PC-3 (cell line): Measurements from ENCODE around the gene OXGR1. TPM values are rescaled to one million over a fixed set of nuclear protein-coding genes. Genes with fewer than 3 reads are reported as not detected.
"Not testable (repeated sequence)": the region's sequence is repeated elsewhere in the genome, so short reads cannot be mapped to it uniquely, and the experiment has no call there.

ENCODE experiments used
- ATAC-seq: fragments of 200-7000 bp; cut with Tn5 transposase; 2 replicates; pipeline ENCODE4 v1.9.1; 2020; ENCODE audit warnings: mild to moderate bottlenecking, moderate library complexity
- BruUV-seq: library from RNA; stranded (reverse); fragments of 400-500 nt; replicated peaks from 2 replicates; lab custom pipeline; 2021; lab: Mats Ljungman, UMichigan
- CTCF ChIA-PET: fragments of 300-600 bp; sonication (Branson Sonifier 250); formaldehyde crosslinking; loops from one replicate; lab custom pipeline; 2022; ENCODE audit warnings: antibody characterized with exemption; lab: Charles Lee
- POLR2A ChIA-PET: fragments of 300-600 bp; sonication (Branson Sonifier 250); formaldehyde crosslinking; loops from one replicate; lab custom pipeline; 2022; ENCODE audit warnings: antibody characterized with exemption; ENCODE audit not compliant: unreplicated experiment; lab: Charles Lee
- DNase-seq: peaks from one replicate; pipeline ENCODE4 v3.0.0-alpha.2; 2015
- H2AFZ ChIP-seq: fragments of 300-600 bp; sonication (generic); 2 replicates; pipeline ENCODE4 v1.6.0; 2016; ENCODE audit warnings: antibody characterized with exemption, low read length
- H3F3A ChIP-seq: fragments of 300-600 bp; sonication (generic); one replicate; pipeline ENCODE4 v1.6.0; 2017; ENCODE audit warnings: antibody characterized with exemption, low read length, control low read depth, mild to moderate bottlenecking; ENCODE audit not compliant: unreplicated experiment
- H3K27ac ChIP-seq: fragments of 300-600 bp; sonication (generic); 2 replicates; pipeline ENCODE4 v1.5.1; 2016; ENCODE audit warnings: mild to moderate bottlenecking, low read length
- H3K27me3 ChIP-seq: fragments of 300-600 bp; sonication (generic); 2 replicates; pipeline ENCODE4 v1.6.1; 2016; ENCODE audit warnings: low read length, mixed read lengths
- H3K36me3 ChIP-seq: fragments of 300-600 bp; sonication (generic); 2 replicates; pipeline ENCODE4 v1.6.1; 2016; ENCODE audit warnings: low read depth, mixed run types, low read length, mixed read lengths
- H3K4me1 ChIP-seq: fragments of 300-600 bp; sonication (generic); 2 replicates; pipeline ENCODE4 v1.5.1; 2016; ENCODE audit warnings: low read length; ENCODE audit not compliant: insufficient read depth
- H3K4me2 ChIP-seq: fragments of 300-600 bp; sonication (generic); 2 replicates; pipeline ENCODE4 v1.6.0; 2016; ENCODE audit warnings: low read length
- H3K4me3 ChIP-seq: fragments of 300-600 bp; sonication (generic); 2 replicates; pipeline ENCODE4 v1.5.1; 2016; ENCODE audit warnings: mild to moderate bottlenecking, low read length, mixed read lengths
- H3K79me2 ChIP-seq: fragments of 300-600 bp; sonication (generic); 2 replicates; pipeline ENCODE4 v1.6.1; 2017; ENCODE audit warnings: low read length, mixed read lengths
- H3K9ac ChIP-seq: fragments of 300-600 bp; sonication (generic); 2 replicates; pipeline ENCODE4 v1.6.0; 2016; ENCODE audit warnings: mild to moderate bottlenecking, low read length
- H3K9me2 ChIP-seq: fragments of 300-600 bp; sonication (generic); replicated peaks from 2 replicates; pipeline ENCODE4 v1.6.1; 2016; ENCODE audit warnings: mixed run types, low read length, mixed read lengths
- H3K9me3 ChIP-seq: fragments of 300-600 bp; sonication (generic); 2 replicates; pipeline ENCODE4 v1.6.1; 2016; ENCODE audit warnings: low read length, mixed read lengths
- H4K20me1 ChIP-seq: fragments of 300-600 bp; sonication (generic); 2 replicates; pipeline ENCODE4 v1.6.1; 2016; ENCODE audit warnings: low read length, mixed read lengths
- EZH2 ChIP-seq: fragments of 300-600 bp; sonication (generic); IDR thresholded peaks from one replicate; pipeline ENCODE4 v1.6.1; 2017; ENCODE audit warnings: antibody characterized with exemption, mild to moderate bottlenecking, low read length; ENCODE audit not compliant: unreplicated experiment
- EZH2phosphoT487 ChIP-seq: fragments of 300-600 bp; sonication (generic); IDR thresholded peaks from 2 replicates; pipeline ENCODE4 v1.6.1; 2018; ENCODE audit warnings: mild to moderate bottlenecking, antibody characterized with exemption, low read length, borderline replicate concordance
- intact Hi-C: fragments of 100-400 bp; cut with micrococcal nuclease; formaldehyde crosslinking; loops from 2 replicates; pipeline ENCODE4 v1.9.0; 2023
- total RNA-seq: library from RNA; depleted of rRNA; stranded (reverse); fragments of >200 nt; gene quantifications from 2 replicates; pipeline ENCODE4 v1.2.3, GENCODE V29; 2014
- TF ChIP-seq, protein P1 (sequence below): fragments of 300-600 bp; sonication (generic); conservative IDR thresholded peaks from 2 replicates; pipeline ENCODE4 v1.5.1; 2017; ENCODE audit warnings: antibody characterized with exemption, low read depth, mild to moderate bottlenecking, low read length

OXGR1 gene
- total RNA-seq, 1 experiment from 2014 or later = not detected

DNA sequence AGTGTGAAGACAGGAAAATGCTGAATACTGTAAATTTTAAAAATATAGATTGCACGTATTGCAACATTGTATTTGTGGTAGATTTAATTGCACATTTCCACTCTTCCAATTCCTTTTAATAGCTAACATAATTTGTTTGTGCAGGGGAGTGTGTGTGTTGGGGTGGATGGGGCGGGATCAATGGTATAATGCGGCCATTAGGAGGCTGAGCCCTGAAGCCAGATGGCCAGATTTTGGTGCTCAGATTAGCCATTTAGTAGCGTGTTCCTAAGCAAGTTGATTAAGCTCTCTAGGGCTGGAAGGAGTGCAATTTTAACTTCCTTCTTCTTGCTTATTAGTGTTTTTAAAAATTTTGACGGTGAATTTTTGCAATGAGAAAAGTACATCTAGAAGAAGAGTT lies 5.8 kb downstream of the OXGR1 start:
- H3F3A ChIP-seq = no peaks in the 10 kb centered on the region
- H3K9ac ChIP-seq = no peak overlapping the region
- ChIA-PET POLR2A (no interaction called here), CTCF (interaction anchor here (0.7 kb wide), 1 partner anchor 10 kb away, joined by 4 read pairs; no protein-coding TSS in a partner anchor)
- H3K36me3 ChIP-seq = no peaks in the 10 kb centered on the region
- H3K4me1 ChIP-seq = no peaks in the 10 kb centered on the region
- H3K9me3 ChIP-seq = no peaks in the 10 kb centered on the region
- TF ChIP-seq, protein P1, sequence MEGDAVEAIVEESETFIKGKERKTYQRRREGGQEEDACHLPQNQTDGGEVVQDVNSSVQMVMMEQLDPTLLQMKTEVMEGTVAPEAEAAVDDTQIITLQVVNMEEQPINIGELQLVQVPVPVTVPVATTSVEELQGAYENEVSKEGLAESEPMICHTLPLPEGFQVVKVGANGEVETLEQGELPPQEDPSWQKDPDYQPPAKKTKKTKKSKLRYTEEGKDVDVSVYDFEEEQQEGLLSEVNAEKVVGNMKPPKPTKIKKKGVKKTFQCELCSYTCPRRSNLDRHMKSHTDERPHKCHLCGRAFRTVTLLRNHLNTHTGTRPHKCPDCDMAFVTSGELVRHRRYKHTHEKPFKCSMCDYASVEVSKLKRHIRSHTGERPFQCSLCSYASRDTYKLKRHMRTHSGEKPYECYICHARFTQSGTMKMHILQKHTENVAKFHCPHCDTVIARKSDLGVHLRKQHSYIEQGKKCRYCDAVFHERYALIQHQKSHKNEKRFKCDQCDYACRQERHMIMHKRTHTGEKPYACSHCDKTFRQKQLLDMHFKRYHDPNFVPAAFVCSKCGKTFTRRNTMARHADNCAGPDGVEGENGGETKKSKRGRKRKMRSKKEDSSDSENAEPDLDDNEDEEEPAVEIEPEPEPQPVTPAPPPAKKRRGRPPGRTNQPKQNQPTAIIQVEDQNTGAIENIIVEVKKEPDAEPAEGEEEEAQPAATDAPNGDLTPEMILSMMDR = no peak
- TF ChIP-seq EZH2 = no peak
- no peak for TF ChIP-seq EZH2phosphoT487
- no peak overlapping the region for H3K4me3 ChIP-seq
- ATAC-seq (no peak), DNase-seq (no peak)
- no peak overlapping the region for H2AFZ ChIP-seq
- no peaks in the 10 kb centered on the region for H3K79me2 ChIP-seq
- BruUV-seq = no TSS peak
- H3K4me2 ChIP-seq = no peak overlapping the region
- peaks cover 70% of the 10 kb centered on the region for H3K27me3 ChIP-seq
- intact Hi-C loops = no loop called here
- H3K27ac ChIP-seq = no peak overlapping the region
- no peaks in the 10 kb centered on the region for H3K9me2 ChIP-seq
- H4K20me1 ChIP-seq = no peaks in the 10 kb centered on the region

DNA sequence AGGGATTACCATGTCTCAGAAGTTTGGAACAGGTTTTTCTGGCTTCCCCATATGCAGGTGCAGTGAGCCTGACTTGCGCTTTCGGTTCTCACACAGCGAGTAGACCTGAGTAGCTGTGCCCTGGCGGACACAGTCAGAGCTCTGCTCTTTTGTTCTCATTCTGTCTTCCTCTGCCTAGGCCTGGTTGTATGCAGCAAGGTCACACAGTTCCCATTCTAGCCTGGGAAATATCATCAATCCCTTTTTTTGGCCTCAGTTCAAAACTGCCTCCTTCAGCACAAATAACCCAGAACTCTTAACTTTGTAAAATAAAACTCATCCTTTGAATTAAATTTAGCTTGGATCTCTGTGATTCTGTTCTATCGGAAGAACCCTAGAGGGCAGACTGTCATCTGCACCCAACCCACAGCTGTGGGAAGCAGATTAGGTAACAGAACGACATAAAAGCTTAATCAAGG lies 10.2 kb downstream of the OXGR1 start:
- BruUV-seq = no TSS peak
- peaks cover 53% of the 10 kb centered on the region for H3K27me3 ChIP-seq
- ChIA-PET CTCF (no interaction called here), POLR2A (no interaction called here)
- no peaks in the 10 kb centered on the region for H4K20me1 ChIP-seq
- no peaks in the 10 kb centered on the region for H3K9me2 ChIP-seq
- H3K4me2 ChIP-seq = peak overlapping the region; percentile 62
- TF ChIP-seq EZH2phosphoT487 = no peak
- TF ChIP-seq EZH2 = no peak
- TF ChIP-seq, protein P1 = peak; percentile 49
- H3K4me3 ChIP-seq = peak overlapping the region; percentile 48; the same call in 1 of the 2 replicates
- ATAC-seq (peak; percentile 91), DNase-seq (peak; percentile 69)
- H3K4me1 ChIP-seq = no peaks in the 10 kb centered on the region
- no peaks in the 10 kb centered on the region for H3F3A ChIP-seq
- H3K9ac ChIP-seq = no peak overlapping the region
- H3K9me3 ChIP-seq = no peaks in the 10 kb centered on the region
- H2AFZ ChIP-seq = peak overlapping the region; percentile 21; the same call in 1 of the 2 replicates
- H3K79me2 ChIP-seq = no peaks in the 10 kb centered on the region
- intact Hi-C loops = no loop called here
- H3K27ac ChIP-seq = no peak overlapping the region
- no peaks in the 10 kb centered on the region for H3K36me3 ChIP-seq

DNA sequence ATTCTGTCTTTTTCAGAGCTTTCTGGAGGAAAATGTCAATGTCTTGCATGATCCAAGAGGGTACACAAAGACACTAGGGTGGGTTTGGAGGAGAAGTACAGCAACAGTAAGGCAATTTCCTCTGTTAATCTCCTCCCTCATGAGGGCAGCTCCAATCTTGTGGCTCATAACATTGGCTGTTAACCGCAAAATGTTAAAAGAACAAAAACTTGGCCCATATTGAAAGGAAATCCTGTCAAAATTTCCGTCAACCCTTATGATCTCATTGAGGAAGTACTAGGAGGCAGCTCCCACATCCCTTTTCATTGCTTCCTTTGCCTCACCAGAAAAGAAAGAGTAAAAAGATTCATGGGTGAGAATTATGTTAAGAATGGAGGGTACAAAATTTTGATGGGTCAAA lies 11.6 kb downstream of the OXGR1 start:
- Histone ChIP-seq H3K4me3 (no peak overlapping the region), H2AFZ (no peak overlapping the region), H3K4me1 (no peaks in the 10 kb centered on the region), H3K79me2 (no peaks in the 10 kb centered on the region), H3K9me3 (no peaks in the 10 kb centered on the region), H3K9ac (no peak overlapping the region), H3K36me3 (no peaks in the 10 kb centered on the region), H3K27ac (no peak overlapping the region), H4K20me1 (no peaks in the 10 kb centered on the region), H3K9me2 (no peaks in the 10 kb centered on the region), H3F3A (no peaks in the 10 kb centered on the region), H3K27me3 (peaks cover 51% of the 10 kb centered on the region), H3K4me2 (no peak overlapping the region)
- ChIA-PET POLR2A (no interaction called here), CTCF (no interaction called here)
- intact Hi-C loops = no loop called here
- TF ChIP-seq, protein P1 = no peak
- no peak for TF ChIP-seq EZH2
- ATAC-seq = no peak
- no TSS peak for BruUV-seq
- DNase-seq = no peak

DNA sequence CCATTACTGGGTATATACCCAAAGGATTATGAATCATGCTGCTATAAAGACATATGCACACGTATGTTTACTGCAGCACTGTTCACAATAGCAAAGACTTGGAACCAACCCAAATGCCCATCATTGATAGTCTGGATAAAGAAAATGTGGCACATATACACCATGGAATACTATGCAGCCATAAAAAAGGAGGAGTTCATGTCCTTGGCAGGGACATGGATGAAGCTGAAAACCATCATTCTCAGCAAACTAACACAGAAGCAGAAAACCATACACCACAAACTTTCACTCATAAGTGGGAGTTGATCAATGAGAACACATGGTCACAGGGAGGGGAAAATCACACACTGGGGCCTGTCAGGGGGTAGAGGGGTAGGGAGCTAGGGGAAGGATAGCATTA lies 14.4 kb downstream of the OXGR1 start:
- peaks cover 33% of the 10 kb centered on the region for H3K27me3 ChIP-seq
- H3K9ac ChIP-seq, DNase-seq, POLR2A ChIA-PET, intact Hi-C loops, H3F3A ChIP-seq, H3K9me2 ChIP-seq, H3K4me1 ChIP-seq, H3K79me2 ChIP-seq, CTCF ChIA-PET, BruUV-seq, ATAC-seq, H3K4me2 ChIP-seq, H3K9me3 ChIP-seq, H3K36me3 ChIP-seq, H3K4me3 ChIP-seq, H2AFZ ChIP-seq, H4K20me1 ChIP-seq, H3K27ac ChIP-seq: not testable (repeated sequence)
